Stimulated activated CD8-positive, alpha-beta memory T cell treated with anti-CD3 and anti-CD28 coated beads, Interleukin-7, amount 100 ng/mL, for 4 hours (primary cell): Measurements from ENCODE around the gene CCL7.

ENCODE experiments used
- DNase-seq, 2 donors: peaks; one replicate each; pipeline ENCODE4 v3.0.0-alpha.2; 2020; ENCODE audit warnings: low read depth in 2 of 2

CCL7 gene

DNA sequence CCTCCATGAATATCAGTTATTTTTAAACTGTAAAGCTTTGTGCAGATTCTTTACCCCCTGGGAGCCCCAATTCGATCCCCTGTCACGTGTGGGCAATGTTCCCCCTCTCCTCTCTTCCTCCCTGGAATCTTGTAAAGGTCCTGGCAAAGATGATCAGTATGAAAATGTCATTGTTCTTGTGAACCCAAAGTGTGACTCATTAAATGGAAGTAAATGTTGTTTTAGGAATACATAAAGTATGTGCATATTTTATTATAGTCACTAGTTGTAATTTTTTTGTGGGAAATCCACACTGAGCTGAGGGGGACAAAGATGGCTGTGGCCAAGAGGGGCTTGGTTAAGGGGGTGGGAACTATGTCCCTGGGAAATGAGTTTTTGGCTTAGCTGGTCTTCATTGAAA lies 17.9 kb downstream of the CCL7 start:
- DNase-seq = no peak

DNA sequence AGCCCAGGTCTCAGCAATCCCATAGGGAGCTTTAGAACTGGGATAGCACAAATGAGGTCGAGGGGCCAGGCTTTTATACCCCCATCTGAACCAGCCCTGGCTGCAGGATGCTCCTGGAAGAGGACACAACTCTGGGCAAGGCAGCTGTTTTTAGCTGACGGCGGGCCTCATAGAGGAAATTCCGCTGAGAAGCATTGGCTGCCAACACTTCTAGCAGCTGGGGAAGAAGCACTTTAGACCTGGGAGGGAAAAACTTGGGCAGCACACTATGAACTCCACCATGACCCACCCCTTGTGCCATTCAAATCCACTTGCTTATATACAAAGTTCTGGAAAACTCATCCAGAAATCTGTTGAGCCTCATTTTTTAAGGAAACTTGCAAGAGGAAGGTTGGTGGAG lies 20.6 kb downstream of the CCL7 start:
- no peak for DNase-seq

DNA sequence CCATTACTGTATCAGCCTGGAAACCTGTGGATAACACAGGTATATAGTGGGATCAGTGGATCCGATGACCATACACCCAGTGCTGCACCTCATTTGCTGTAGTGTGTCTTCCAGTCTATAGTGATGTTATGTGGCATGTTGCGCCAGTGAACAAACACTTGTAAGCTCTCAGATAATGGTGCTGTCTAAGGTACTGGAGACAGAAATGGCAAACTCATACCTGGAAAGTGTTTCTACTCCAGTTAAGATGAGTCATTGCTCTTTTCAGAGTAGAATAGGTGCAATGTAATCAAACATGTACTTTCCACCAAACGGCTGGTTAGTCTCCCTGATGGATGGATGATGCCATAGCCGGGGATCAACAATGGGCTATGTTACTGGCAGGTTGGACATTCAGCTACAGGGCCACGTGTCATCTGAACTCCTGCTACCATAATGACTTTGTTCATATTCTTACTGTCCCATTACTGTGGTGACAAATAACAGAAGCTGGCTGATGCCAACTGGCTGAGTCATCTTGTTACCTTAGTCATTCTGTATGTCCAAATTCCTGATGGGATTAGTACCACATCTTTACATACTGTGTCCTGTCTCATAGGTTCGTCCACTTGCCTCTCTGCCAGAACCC lies 21.8 kb downstream of the CCL7 start:
- no peak for DNase-seq

DNA sequence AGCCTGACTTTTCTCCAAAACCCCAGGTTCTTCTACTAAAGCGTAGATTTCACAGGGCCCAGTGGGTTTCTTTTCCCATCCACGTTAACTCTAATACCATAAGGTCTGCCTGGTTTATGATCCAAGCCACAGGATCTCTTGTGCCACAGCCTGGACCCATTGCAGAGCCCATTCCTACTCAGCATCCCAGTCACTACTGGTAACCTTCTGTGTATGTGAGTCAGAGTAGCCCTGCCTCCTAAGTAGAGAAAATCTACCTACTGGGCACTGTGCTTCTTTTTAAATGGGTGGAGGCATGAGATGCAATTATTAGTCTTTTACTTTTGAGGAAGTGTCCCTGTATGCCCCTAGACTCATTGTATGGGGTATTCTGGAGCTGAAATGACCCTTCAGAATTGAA lies 29.0 kb downstream of the CCL7 start:
- DNase-seq = no peak

DNA sequence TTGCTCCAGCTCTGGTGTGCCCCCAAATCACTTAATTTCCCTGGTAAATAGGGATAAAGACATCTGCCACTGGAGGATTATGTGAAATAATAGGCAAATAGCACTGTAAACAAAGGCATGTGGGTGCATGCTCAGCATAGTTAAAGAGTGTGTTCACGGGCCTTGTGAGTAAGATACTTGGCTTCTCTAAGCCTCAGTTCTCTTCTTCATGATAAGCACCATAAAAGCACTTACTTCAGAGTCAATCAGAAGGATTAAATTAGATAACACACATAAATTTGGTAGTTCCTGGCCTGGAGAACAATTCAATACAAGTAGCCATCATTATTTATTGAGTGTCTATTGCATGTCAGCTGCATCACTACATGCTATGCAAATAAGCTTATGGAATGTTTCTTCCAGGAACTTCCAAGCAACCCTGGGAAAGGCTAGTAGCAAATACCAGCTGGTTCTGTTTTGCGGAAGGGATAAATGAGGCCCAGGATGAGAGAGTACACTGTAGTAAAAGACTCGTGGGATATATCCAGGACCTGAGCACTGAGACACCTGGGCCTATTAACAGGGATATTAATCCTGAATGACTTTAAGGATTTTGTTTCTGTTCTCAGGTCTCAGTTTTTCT lies 30.0 kb downstream of the CCL7 start:
- DNase-seq = no peak

DNA sequence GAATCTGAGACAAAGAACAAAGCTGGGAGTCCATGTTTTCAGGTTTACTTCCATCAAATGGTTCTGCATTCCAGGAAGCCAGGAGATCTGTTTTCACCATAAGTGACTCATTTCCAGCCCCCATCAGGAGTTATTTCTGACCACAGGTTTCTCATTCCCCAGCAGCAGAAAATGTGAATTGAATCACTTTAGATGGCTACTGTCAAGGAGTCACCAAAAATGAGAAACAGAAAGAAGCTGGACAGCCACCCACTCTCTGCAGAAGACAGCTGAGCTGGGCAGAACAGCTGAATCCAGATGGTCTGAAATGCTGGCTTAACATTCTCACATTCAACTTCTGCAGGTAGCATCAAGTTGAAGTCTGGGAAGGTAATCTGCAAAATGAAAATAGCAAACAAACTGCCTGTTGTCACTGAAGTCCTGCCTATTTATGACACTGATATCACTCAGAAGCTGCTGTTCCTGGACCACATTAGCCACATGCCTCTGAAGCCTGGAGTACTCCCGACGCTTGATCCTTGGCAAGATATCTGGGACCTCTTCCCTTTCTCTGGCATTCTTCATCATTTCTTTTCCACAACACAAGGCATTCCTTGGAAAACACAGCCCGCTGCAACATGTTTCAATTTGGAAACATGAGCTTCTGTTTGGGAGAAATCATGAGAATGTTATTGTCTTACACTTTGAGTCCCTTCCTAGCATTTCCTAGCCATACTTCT lies 30.8 kb downstream of the CCL7 start:
- DNase-seq = no peak

DNA sequence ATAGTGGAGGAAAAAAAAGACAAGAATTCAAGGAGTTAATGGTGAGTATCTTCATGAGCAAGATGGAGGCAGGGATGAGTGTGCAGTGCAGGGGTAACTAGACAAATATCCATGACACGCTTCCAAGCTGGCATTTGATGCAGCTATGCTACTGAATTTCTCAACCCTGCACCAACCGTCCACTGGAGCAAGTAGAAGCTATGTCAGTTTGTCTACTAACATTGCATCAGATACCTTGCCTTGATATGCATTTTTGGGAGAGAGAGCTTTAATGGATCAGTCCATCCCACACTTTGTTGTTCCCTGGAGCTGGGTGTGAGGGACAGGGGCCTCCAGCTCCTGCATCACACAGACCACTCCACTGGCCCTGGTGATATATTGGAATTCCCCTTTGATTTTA lies 32.0 kb downstream of the CCL7 start:
- DNase-seq = no peak

DNA sequence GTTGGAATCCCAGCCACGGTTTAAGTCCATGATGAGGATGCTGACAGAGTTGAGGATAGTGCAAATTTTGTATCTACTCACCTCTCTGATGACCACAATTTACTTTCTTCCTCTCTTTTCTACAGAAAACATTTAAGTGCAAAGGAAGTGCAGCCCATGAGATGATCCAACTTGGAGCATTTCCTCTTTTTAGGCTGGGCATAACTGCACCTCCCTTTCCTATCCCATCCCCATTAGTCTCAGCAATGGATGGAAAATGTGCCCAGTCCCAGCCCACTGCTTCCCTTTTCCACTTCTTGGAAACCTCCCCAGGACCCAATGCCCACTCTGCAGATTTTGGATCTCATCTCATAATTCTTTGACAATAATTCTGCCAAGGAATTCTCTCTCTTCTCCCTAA lies 32.6 kb downstream of the CCL7 start:
- no peak for DNase-seq

DNA sequence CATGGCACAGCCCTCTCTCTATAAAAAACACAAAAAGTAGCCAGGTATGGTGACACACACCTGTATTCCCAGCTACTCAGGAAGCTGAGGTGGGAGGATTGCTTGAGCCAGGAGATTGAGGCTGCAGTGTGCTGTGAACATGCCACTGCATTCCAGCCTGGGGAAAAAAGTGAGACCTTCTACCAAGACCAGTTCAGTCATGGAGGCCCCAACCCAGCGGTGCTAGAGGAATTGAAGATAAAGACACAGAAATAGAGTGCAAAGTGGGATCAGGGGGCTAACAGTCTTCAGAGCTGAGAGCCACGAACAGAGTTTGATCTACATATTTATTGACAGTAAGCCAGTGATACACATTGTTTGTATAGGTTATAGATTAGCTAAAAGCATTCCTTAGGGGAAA lies 33.6 kb downstream of the CCL7 start:
- DNase-seq = no peak

DNA sequence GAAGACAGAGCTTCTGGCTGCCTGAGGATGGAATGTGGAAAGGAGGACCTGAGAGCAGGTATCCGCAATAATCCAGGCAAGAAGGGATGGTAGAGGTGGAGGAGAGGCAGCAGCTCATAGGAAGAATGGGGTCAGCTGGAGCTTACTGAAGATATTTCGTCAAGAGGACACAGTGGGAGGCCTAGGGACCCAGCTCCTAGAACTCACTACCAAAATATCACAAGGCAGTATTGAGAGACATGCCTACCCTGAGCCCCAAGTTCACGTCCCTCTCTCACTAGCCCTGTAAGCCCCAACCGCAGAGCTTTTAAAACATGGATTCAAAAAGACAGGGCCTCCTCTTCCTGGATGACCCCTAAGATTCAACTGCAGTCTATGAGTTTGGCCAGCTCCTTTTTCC lies 35.0 kb downstream of the CCL7 start:
- DNase-seq = no peak

DNA sequence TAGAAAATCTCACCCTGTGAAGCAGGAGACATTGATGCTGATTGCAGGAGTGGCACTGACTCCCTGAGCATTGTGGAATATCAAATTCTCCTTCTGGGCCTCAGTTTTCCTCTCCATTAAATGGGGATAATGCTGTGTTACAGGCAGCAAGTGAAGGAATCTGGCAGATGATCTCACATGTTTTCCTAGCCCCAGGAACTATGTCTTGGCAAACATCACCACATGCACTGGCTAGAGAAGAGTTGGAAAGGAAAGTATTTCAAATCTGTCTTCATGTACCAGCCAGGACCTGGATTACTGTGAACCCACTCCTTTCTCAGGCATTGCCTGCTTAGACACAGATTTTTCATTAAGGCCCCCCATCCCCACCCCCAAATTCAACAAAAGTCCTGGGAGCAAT lies 35.6 kb downstream of the CCL7 start:
- no peak for DNase-seq

DNA sequence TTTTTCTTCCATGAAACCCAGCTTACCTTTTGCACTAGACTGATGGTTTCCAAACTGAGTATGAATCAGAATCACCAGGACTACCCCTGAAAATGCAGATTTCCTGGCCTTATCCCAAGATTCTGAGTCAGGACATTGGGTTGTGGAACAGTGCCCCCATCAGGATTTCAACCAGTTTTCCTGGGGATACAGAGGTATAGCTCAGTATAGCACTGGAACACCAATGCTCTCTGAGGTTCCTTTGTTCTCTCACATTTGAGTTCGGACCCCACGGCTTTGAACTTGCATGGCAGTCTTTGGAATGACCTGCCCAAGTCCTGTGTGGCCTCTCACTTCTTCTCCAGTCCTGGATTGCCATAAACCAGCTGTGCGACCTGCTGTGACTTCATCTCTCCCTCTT lies 36.4 kb downstream of the CCL7 start:
- DNase-seq = no peak

DNA sequence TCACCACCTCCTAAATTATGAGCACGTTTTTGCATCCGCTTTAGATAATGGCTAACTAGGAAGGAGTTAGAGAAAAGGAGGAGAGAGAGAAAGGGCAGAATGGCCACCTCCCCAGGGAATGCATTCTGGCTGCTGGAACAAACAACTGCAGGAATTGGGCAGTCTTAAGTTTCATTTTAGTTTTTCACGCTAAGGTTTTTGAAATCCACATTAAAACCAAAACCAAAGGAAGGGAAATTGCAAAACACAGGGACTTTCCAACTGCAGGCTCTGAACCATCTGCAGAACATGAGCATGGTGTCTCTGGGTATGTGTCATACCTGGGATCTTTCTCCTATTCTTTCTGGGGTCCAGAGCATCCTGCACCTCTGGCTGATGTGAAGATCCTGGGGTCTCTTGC lies 37.1 kb downstream of the CCL7 start:
- no peak for DNase-seq

DNA sequence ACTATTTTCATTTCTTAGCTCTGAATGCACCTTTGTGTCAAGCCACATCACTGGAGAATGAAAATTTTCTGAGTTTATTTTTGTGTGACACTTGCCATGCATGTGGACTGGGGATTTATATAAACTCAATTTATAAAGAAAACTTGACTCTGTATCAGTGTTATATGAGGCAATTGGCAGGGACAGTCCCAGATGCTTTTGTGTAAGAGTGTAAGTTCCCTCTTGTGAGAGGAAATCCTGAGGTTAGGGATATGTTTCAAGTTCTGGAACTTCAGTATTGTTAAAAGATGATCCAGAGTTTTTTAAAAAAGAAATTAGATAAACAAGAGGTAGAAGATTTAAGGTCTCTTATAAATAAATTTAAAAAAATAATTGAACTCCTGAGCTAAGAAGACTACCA lies 38.4 kb downstream of the CCL7 start:
- DNase-seq = no peak

DNA sequence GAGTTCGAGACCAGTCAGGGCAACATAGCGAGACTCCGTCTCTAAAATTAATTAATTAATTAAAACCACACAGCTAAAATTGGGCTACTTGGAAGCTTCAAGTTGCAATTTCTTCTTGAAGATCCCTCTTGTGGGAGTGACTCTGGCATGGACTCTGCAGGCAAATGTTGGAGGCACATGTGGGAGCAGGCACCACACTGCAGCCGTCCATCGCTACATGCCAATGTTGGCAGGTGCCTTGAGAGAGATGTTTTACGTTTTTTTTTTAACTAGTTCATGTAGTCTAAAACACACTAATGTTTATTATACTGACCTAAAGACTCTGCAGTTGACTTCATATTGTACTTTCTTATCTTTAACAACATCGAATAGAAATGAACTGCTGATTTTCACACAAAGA lies 41.3 kb downstream of the CCL7 start:
- DNase-seq = no peak

DNA sequence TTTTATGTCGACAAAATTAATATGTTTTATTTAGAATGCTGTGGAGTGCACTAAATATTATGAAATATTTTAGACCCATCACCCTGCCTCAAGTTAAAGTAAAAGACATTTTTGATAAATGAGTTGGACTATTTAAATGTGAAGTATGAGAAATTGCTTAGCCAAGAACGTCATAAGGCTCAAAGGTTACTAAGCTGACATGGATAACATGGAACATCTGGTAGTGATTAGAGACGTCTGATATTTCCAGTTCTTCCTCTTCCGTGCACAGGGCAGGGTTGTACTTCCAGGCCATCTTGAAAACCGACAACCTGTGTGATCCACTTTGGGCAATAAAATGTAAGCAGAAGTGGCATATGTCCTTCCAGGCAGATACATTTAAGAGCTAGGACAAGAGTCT lies 42.1 kb downstream of the CCL7 start:
- no peak for DNase-seq

DNA sequence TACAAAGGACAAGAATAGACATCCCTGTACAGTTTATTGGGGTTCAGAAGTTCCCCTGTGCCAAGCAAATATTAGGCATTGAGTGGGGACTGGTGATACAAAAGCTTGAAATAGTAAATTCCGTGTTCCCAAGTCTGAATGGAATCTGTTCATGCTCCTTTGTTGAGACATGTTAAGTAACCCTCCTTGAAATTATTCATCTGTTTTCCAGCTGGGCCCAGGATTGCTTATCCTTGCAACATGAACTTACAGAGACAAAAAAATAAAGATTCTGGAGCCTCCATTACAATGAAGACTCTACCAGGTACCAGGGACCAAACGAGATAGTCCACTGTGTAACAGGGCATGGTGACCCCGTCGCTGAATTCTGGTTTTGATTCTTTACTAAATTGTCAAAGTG lies 43.1 kb downstream of the CCL7 start:
- DNase-seq = no peak

DNA sequence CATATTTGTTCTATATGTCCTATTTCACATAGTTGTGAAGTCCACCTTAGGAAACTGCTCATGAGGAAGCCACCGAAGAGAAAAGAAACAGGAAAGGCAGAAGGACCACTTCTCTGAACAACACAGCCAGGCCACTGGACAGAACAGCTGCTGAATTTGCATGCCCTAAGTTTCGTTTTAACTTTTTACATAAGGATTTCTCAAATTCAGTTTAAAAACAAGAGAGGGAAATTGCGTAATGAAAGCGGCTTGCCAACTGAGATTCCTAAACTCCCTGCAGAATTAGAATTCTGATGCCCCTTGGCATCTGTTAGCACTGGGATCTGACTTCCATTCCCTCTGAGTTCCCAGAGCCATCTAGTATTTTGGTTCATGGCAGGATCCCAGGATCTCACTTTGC lies 44.3 kb downstream of the CCL7 start:
- no peak for DNase-seq

DNA sequence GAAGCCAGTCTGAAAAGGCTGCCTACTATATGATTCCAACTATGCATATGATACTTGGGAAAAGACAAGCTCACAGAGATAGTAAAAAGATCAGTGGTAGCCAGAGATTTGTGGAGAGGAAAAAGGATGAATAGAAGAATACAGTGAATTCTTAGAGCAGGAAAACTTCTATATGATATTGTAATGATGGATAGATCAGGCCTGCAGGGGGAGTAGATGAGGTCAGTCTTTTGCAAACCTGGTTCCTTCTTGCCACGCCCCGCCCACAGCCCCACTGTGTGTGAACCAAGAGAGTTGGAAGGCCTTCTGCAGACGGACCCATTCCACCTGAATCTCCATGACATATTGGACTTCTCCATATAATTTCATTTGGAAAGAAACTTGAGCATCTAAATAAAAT lies 48.5 kb downstream of the CCL7 start:
- DNase-seq = no peak

DNA sequence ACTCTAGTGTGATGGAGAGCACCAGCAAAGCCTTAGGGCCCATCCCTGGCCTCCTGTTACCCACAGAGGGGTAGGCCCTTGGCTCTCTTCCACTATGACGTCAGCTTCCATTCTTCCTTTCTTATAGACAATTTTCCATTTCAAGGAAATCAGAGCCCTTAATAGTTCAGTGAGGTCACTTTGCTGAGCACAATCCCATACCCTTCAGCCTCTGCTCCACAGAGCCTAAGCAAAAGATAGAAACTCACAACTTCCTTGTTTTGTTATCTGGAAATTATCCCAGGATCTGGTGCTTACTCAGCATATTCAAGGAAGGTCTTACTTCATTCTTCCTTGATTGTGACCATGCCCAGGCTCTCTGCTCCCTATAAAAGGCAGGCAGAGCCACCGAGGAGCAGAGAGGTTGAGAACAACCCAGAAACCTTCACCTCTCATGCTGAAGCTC lies 49.0 kb downstream of the CCL7 start, which contains the start of gene CCL8:
TSS of gene CCL8 (plus strand) at position 397 of the 445 bp plus-strand sequence. CDS start 67 bp downstream, outside the sequence.
- DNase-seq = no peak
